Urothelium cell line (cell line): ENCODE data around the gene PPM1L.

Experiments used
- DNase-seq: peaks from one replicate; pipeline ENCODE4 v3.0.0; 2011; ENCODE audit warnings: low spot score, mixed read lengths
- FAIRE-seq: peaks from 2 replicates; lab custom pipeline; 2011; peaks lifted over from hg19 to GRCh38; lab: Jason Lieb, UNC

The PPM1L gene

DNA sequence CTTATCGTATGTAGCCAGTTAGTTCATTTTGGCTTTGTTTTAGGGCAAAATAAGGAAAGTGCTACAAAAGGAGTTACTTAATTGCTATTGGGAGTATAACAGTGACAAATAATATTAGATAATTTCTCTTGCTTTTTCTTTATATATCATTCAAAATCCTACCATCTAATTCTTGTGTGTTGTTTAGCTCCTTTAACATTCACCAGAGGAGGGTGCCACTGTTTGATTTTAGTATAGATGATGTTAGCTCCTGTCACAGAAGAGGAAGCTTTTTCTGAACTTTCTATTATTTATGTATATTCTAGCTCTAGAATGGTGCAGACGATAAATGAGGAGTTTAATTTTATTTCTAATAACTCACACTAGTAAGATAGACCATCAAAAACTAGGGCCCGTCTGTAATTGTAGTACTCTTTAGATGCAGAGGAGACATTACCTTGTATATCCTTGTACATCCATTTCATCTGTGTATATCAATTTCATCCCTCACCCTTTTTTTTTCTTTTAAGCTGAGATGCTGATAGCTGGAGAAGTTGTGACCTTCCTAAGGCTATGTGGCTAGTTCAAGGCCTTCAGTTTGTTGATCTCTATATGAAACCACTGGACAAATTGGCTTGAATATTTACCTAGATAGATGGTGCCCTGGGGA is 3.0 kb downstream of the PPM1L start:
- FAIRE-seq = no peak
- no peak for DNase-seq

DNA sequence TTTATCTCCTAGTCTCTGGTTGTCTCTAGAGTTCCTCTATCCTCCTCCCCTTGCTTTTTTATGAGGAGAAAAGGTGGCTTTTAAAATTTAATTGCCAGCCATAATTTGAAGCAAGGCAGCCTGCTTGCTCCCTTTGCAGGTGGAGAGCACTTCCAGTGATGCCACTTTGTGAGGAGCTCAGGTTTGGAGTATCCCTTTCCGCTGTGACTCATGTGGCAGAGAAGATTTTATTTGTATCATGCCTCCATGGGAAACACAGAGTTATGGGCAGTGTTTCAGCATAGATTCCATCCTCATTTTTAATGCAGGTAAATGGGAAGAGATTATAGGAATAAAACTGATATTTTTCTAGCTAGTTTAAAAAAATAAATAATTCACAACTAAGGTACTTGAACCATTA is 7.0 kb downstream of the PPM1L start:
- DNase-seq (no peak), FAIRE-seq (no peak)

DNA sequence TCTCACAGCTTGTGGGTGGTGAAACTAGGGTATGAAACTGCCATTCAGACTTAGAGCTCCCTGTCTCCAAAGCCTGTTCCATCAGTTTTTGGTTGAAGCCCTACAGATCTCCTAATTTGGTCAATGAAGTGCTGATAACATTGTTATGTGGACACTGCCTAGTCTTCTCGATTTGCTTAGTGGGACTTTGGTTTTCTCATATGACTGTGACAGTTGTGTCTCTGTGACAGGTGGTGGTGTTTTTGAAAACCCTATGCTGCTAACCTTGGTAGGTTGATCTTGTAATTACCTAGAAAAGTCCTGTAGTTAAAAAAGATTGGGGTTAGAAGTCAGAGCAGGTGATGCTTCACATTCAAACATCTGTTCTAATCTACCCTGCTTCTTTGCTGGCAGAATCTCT is 9.2 kb downstream of the PPM1L start:
- FAIRE-seq = no peak

DNA sequence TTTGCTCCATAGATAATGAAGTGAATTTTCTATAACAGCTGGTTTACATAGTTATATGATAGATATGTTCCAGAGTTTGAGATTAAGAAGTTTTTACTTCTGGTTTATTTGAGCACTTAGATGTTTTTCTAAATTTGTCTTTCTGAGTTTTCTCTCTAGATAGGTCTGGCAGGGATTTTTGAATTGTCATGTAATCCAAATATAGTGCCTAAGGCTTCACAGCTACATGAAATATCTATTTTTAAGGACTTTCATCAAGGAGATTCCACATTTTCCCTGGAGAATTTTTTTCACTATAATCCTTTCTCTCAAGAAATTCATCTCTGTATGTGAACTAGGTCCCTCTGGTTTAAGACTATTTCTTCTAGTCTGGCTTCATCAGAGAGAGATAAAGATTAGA is 12.0 kb downstream of the PPM1L start:
- DNase-seq (no peak), FAIRE-seq (no peak)

More for the DNA sequence above, 9.2 kb downstream of the PPM1L start:
- DNase-seq = no peak

DNA sequence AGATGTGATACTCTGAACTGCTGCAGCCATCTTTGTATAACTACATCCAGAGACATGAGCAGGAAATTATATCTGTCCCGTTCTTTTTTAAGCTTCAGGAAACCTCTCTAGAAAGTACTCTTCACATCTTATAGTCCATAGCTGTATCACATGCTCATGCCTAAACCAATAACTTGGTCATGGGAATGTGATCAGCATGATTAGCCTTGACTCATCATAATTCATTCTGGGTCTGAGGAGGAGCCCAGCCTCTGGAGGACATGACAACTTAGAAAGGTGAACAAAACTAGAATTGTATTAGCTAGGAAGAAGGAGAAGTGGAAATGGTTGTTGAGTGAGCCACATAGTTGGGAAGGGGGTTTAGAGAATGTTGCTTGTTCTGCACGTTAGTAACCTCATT is 12.9 kb downstream of the PPM1L start:
- DNase-seq (no peak), FAIRE-seq (no peak)

DNA sequence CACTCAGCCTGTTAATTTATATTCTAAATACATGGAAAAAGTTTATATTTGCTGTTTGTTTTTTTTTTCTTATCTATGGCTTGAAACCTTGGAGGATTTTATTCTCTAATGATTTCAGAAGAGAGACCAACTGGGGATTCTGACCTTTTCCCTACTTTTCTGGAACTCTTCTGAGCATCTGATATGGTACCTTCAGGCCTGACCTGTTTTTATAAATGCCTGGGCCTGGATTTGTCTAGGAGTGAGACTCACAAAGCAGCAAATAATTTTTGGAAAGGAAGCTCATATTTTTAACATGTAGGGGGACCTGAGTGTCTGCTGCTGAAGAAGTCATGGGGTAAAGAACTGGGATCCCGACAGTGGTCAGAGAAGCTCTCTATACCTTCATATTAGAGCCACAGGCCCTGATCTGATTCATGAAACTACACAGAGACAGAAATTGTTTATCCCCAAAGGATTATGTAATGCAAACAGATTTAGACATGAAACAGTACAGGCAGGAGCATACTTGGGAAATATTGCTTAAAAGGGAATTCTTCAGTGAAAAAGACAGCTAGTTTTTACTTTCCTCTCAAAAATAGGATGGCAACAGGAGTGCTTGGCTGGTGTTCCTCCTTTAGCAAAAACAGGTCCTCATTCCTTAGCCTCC is 15.9 kb downstream of the PPM1L start:
- DNase-seq (no peak), FAIRE-seq (no peak)

DNA sequence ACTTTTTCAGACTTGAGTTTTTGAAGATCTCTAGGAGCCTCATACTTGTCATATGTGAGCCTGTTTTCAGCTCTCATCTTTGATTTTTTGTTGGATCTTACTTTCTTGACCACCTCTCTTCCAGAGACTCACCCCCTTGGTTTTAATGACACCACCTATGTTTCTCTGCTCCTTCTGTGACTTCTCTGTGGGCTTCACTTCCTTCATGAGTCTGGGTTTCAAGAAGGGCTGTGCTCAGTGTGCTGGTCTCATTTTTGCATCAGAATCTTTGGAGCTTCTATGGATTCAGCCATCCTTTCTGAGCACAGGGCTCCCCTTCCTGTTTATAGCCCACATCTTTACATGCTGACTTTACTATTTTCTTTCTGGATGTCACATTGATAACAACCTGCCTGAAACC is 17.7 kb downstream of the PPM1L start:
- DNase-seq (no peak), FAIRE-seq (no peak)

DNA sequence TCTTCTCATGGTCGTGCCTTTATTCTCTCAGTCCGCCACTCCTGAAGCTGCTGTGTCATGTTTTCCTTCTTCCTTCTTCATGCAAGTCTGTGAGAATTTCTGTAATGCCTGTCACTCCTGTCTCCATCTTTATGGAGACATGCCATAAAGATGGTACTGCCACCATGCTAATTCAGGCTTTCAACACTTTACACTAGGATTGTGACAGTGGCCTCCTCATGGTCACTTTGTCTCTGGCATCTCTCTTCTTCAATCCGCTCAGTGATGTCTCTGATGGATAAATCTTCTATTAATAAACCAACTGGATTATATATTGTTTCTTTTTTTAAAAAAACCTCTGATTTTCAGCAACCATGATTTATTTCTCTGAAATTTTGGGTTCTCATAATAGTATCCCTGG is 18.1 kb downstream of the PPM1L start:
- FAIRE-seq = no peak

DNA sequence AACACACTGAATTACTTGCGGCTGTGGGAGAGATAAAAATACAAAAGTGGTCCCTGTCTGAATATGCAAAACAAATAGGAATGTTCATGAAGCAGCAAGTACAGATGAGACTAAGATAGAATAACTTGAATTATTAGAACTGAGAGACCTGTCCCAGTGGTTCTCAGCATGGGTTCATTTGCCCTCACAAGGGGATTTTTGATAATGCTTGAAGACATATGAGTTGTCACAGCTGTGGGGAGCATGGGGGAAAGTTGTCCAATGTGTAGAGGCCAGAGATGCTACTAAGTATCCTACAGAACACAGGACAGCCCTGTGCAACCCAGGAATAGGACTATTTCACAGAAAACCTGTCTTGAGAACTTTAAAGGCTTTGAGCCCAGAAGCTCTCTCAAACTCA is 22.4 kb downstream of the PPM1L start:
- DNase-seq (no peak), FAIRE-seq (no peak)

More for the DNA sequence above, 18.1 kb downstream of the PPM1L start:
- DNase-seq = no peak

DNA sequence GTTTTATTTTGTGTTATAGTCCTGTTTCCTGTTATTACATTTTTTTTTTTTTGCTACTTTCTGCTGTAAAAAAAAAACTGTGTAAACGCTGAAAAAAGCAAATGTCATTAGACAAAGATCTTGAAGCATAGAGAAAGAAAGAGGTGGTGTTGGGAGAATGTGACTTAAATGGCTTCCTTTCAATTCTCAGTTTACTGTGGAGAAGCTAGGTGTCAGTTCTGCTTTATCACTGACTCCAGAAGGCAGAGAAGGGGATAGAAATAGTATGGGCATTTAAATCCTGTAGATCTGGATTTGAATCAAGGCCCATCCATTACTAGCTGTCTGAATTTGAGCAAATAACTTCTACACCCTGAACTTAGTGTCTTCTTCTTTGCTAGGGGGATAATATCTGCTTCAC is 23.0 kb downstream of the PPM1L start:
- DNase-seq = no peak
- FAIRE-seq = no peak

DNA sequence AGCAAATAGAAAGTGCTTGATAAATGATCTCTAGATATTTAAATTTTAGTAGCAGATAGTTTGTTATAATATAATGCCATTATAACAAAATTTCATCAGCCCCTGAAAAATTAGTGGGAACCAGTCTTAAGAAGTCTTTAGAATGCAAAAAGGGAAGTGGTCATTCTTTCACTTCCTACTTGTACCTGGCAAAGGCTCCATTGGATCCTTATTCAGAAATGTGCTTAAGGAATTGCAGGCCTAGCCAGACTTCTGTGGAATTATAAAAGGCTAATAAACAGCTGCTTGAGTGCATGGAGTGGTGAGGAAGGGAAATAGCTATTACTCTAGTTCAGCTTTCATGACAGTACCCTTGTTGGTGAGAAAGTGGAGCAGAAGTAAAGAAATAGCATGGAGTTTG is 24.2 kb downstream of the PPM1L start:
- FAIRE-seq = no peak
- no peak for DNase-seq

DNA sequence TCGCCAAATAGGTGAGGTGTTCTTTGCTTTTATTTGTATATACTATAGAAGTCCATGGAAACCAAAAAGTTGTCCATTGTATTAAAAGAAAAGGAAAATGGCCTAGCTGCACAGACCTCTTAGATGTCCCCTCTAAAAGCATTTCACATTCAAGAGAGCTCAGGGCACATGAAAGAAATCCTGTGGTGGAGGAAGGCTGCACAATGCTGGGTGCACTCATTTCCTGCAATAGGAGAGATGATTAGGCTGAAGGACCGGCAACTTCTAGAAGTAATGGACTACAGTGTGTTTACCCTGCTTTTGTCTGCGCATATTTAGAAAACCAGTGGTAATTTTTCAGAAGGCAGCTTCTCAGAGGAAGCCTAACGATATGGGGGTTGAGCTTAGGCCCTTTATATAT is 25.4 kb downstream of the PPM1L start:
- FAIRE-seq (no peak), DNase-seq (no peak)

DNA sequence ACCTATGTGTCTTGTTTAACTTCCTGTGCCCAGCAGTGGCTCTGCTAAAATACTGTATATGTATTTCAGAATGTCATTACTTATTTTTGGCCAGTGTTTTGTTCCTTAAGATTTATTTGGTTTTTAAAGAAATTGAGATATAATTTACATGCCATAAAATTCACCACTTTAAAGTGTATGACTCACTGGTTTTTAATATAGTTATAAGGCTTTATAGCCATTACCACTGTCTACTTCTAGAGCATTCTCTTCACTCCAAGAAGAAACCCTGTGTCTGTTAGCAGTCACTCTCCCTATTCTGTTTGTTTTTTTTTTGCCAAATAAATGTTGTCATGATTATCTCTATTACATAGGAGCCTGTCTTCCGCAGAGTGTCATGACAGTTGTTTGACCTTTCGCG is 25.8 kb downstream of the PPM1L start:
- FAIRE-seq (no peak), DNase-seq (no peak)

DNA sequence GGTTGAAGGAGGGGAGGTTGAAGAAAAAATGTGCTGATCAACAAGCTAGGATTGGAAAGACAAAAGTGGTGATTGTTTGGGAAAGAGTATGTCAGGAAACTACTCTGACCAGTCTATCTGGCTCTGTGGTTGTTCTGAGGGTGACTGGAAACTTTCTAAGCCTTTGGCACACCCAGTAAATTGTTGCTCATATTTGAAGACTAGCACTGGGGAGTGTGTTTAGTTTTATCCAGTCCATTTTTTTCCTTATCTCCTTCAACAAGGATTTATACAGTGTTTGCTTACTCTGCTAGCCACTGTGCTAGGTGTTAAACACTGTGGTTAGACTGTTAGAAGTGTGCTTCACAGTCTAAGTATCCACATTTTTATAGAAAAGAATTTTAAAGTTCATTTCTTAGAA is 28.8 kb downstream of the PPM1L start:
- no peak for DNase-seq
- no peak for FAIRE-seq

DNA sequence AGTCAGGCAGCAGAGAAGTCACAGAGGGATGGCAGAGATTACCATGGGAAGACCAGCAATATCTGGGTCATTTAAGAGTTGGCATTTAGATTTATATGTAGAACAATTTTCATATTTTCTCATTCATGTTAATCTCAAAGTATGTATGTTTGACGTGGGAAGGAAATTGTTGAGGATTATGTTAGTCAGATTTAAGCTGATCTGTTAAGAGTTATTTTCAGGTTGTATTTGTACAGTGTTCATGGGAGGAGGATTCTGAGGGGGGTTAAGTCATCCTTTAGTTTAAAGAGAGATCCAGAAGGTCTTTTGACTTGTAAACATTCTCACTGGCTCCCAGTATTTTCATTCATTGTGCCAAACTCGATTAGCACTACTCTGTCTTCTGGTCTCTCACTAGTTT is 34.7 kb downstream of the PPM1L start:
- DNase-seq (no peak), FAIRE-seq (no peak)

DNA sequence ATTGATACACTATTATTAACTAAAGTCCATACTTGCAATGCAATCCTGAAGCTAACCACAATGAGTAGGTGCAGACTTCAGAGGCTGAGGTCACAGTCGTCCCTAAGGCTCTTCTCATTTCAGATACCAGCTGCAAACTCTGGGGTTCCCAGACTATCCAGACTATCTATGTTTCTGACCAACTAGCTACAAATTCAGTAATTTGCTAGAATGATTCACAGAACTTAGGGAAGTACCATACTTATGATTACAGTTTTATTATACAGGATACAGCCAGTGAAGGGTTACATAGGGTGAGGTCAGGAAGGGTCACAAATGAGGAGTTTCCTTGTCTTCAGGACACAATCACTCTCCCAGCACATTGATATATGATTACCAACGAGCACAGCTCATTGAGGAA is 36.5 kb downstream of the PPM1L start:
- DNase-seq (no peak), FAIRE-seq (no peak)

DNA sequence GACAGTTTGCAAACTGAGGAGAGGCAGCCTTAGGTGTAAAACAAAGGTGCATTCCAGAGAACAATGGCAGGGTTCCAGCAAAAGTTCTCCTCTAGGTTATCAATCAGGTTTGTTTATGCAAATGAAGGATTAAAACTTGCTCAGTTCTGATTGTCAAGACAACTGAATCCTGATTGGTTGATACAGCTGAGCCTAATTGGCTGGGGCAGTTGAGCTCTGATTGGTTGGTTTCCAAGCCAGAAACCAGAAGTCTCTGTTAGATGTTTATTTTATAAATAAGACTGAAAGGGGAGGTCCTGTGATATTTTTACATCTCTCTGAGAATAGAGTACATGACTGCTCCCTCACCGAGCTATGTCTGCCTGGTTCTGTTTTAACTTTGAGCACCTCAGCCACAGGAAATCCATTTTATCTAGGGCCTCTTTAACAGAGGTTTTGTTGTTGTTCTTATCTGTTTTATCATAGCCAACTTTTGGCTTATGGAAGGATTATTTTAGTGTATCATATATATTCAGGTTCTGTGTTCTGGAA is 37.8 kb downstream of the PPM1L start:
- DNase-seq = no peak
- no peak for FAIRE-seq

DNA sequence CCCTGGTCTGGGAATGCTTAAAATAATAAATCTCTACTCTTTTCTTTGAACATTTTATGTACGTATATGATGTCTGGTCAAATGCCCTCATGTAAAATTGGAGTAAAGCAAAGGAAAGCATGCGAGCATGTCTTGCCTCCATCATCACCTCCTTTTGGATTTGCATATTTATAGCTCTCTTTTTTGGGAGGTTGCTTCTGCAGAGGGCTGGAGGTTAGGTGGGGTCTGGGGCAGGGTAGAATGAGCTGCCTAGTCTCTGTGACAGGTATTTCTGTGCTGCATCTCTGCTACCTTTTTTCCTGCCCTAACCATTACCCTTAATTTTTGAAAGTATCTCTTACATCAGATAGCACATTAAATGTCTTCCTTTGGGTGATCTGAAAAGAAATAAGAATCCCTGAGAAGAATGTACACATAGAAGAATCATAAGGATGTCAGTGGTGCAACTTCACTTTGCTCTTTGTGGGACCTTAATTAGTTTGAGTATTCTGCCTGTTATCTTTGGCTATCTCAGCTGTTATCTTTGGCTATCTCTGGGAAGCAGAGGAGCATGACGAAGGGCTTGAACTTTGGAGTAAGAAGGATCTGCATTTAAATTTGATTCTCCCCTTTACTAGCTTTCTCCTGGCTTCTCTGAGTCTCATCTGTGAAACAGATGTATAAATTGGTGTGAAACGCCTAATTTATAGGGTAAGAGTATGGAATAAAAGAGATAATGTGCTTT is 40.2 kb downstream of the PPM1L start:
- no peak for DNase-seq
- no peak for FAIRE-seq

DNA sequence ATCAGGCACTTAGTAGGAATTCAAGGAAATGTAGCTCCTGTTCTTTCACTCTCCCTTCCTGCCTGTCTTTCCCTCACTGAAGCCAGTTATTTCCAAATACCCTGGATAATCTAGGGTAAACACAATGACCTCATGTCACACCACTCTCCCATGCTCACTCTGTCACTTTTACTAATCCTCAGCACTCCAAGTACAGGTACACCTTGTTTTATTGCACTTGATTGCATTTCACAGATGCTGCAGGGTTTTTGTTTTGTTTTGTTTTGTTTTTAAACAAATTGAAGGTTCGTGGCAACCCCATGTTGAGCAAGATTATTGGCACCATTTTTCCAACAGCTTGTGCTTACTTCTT is 40.8 kb downstream of the PPM1L start:
- DNase-seq = no peak
- no peak for FAIRE-seq

DNA sequence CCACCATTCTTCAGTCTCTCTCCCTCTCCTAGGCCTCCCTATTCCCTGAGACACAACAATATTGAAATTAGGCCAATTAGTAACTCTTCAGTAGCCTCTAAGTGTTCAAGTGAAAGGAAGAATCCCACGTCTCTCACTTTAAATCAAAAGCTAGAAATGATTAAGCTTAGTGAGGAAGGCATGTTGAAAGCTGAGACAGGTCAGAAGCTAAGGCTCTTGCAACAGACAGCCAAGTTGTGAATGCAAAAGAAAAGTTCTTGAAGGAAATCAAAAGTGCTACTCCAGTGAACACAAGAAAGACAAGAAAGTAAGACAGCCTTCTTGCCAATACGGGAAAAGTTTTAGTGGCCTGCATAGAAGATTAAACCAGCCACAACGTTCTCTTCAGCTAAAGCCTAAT is 41.3 kb downstream of the PPM1L start:
- no peak for DNase-seq
- FAIRE-seq = no peak

DNA sequence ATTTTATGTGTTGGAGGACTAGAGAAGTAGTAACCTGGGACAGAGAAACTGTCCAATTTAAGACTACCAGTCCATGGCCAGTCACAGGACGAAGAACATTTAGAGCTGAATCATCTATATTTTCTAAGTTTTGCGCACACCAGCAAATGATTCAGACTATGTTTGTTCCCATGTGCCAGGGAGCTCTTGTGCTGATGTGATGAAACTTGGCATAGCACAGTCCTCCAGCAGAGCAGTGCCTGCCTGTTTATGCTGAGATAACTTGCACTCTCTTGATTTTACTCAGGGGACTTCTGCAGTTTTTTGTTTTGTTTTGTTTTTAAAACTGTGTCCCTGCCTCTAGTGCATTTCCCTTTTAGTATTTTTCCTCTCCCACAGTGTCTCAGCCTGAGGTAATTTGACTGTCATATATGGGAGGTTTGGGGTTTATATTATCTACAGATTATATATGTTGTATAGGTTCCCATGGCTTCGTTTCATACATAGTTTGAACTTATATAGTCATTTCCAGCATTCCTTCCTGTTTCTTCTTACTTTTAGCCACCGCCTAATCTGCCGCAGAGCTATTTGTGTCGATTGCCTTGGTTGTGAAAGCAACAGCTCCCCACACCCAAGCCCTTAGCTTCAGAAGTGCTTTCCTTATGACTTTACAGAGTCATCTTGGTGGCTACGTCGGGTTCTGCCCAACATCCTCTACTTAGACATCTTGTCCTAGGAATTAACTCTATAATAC is 45.5 kb downstream of the PPM1L start:
- DNase-seq = no peak
- FAIRE-seq = no peak

DNA sequence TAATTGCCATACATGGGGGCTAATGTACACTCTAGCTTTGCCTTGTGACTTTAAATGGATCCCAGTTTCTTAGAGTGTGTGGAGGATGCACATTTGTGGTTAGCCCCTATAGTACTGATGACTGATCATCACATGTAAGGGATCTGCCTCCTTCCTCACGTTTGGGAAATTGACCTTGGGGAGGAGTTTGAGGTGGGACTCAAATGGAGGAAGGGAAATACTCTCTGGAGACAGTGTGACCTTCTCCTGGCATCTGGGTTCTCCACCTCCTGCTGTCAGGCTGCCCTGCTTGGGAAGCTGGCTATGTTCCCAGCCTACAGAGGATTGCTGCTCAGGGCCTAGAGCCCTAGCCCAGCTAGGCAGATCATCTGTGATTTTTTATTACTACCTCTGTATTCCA is 48.7 kb downstream of the PPM1L start:
- DNase-seq (no peak), FAIRE-seq (no peak)
